ENCODE results near the gene COL19A1. TPM values are rescaled to one million over a fixed set of nuclear protein-coding genes. Genes with fewer than 3 reads are reported as not detected.

The COL19A1 gene
- total RNA-seq, 1 donor from 2014 or later = not detected

- DNase-seq (ENCODE audit: low read depth) (no peak), FAIRE-seq (no peak)
- H3K36me3 ChIP-seq (ENCODE audit: control insufficient read depth, insufficient read depth, low read length) = no peaks in the 10 kb centered on the region
- no peak for TF ChIP-seq CTCF (IDR thresholded peaks at IDR 0.05; ENCODE audit: insufficient read depth, low read length, severe bottlenecking)
- H3K27me3 ChIP-seq (ENCODE audit: control insufficient read depth, insufficient read depth, low read length) = no peaks in the 10 kb centered on the region
- H3K4me3 ChIP-seq (ENCODE audit: low read depth, low read length) = no peak overlapping the region
Observed at GRCh38 chr6:70184723-70185122, 318.4 kb downstream of the COL19A1 start.

- H3K27me3 ChIP-seq (ENCODE audit: control insufficient read depth, insufficient read depth, low read length) = no peaks in the 10 kb centered on the region
- no peak overlapping the region for H3K4me3 ChIP-seq (ENCODE audit: low read depth, low read length)
- TF ChIP-seq CTCF (IDR thresholded peaks at IDR 0.05; ENCODE audit: insufficient read depth, low read length, severe bottlenecking) = no peak
- H3K36me3 ChIP-seq (ENCODE audit: control insufficient read depth, insufficient read depth, low read length) = no peaks in the 10 kb centered on the region
- DNase-seq (ENCODE audit: low read depth) (no peak), FAIRE-seq (no peak)
Observed at GRCh38 chr6:70186461-70186860, 320.1 kb downstream of the COL19A1 start.

GRCh38 chr6:70188202-70188601 is 321.8 kb downstream of the COL19A1 start:
- DNase-seq (ENCODE audit: low read depth) (no peak), FAIRE-seq (no peak)
- H3K4me3 ChIP-seq (ENCODE audit: low read depth, low read length) = no peak overlapping the region
- H3K27me3 ChIP-seq (ENCODE audit: control insufficient read depth, insufficient read depth, low read length) = no peaks in the 10 kb centered on the region
- no peaks in the 10 kb centered on the region for H3K36me3 ChIP-seq (ENCODE audit: control insufficient read depth, insufficient read depth, low read length)
- no peak for TF ChIP-seq CTCF (IDR thresholded peaks at IDR 0.05; ENCODE audit: insufficient read depth, low read length, severe bottlenecking)

GRCh38 chr6:70194421-70194820 is 328.1 kb downstream of the COL19A1 start:
- TF ChIP-seq CTCF (IDR thresholded peaks at IDR 0.05; ENCODE audit: insufficient read depth, low read length, severe bottlenecking) = no peak
- Histone ChIP-seq H3K4me3 (ENCODE audit: low read depth, low read length) (no peak overlapping the region), H3K36me3 (ENCODE audit: control insufficient read depth, insufficient read depth, low read length) (no peaks in the 10 kb centered on the region), H3K27me3 (ENCODE audit: control insufficient read depth, insufficient read depth, low read length) (no peaks in the 10 kb centered on the region)
- FAIRE-seq (no peak), DNase-seq (ENCODE audit: low read depth) (no peak)

- DNase-seq (ENCODE audit: low read depth) = no peak
- Histone ChIP-seq H3K27me3 (ENCODE audit: control insufficient read depth, insufficient read depth, low read length) (no peaks in the 10 kb centered on the region), H3K4me3 (ENCODE audit: low read depth, low read length) (no peak overlapping the region), H3K36me3 (ENCODE audit: control insufficient read depth, insufficient read depth, low read length) (no peaks in the 10 kb centered on the region)
- FAIRE-seq = no peak
- TF ChIP-seq CTCF (IDR thresholded peaks at IDR 0.05; ENCODE audit: insufficient read depth, low read length, severe bottlenecking) = no peak
Observed at GRCh38 chr6:70196531-70196930, 330.2 kb downstream of the COL19A1 start.

GRCh38 chr6:70198785-70199184 is 332.4 kb downstream of the COL19A1 start:
- TF ChIP-seq CTCF (IDR thresholded peaks at IDR 0.05; ENCODE audit: insufficient read depth, low read length, severe bottlenecking) = no peak
- FAIRE-seq = no peak
- no peak for DNase-seq (ENCODE audit: low read depth)
- H3K4me3 ChIP-seq (ENCODE audit: low read depth, low read length) = no peak overlapping the region
- H3K36me3 ChIP-seq (ENCODE audit: control insufficient read depth, insufficient read depth, low read length) = no peaks in the 10 kb centered on the region
- H3K27me3 ChIP-seq (ENCODE audit: control insufficient read depth, insufficient read depth, low read length) = no peaks in the 10 kb centered on the region

Measured in bronchial epithelial cell (primary cell).